Endothelial cell (in vitro differentiated cells): ENCODE results near the gene ACADSB. TPM values are rescaled to one million over a fixed set of nuclear protein-coding genes. Genes with fewer than 3 reads are reported as not detected.

Experiments
- DNase-seq: peaks from one replicate; pipeline ENCODE4 v3.0.0; 2021; ENCODE audit warnings: low spot score
- H3K27ac Mint-ChIP-seq: one replicate; pipeline ENCODE4 v1.8.0; 2021; ENCODE audit warnings: mixed read lengths, inconsistent platforms; ENCODE audit not compliant: unreplicated experiment
- H3K27me3 Mint-ChIP-seq: one replicate; pipeline ENCODE4 v1.8.0; 2021; ENCODE audit warnings: mild to moderate bottlenecking, moderate library complexity, mixed read lengths, inconsistent platforms; ENCODE audit not compliant: unreplicated experiment
- H3K36me3 Mint-ChIP-seq: one replicate; pipeline ENCODE4 v1.8.0; 2021; ENCODE audit warnings: mild to moderate bottlenecking, low read depth, mixed read lengths, inconsistent platforms; ENCODE audit not compliant: unreplicated experiment
- H3K4me1 Mint-ChIP-seq: one replicate; pipeline ENCODE4 v1.8.0; 2021; ENCODE audit warnings: mild to moderate bottlenecking, mixed read lengths, inconsistent platforms; ENCODE audit not compliant: unreplicated experiment
- H3K4me3 Mint-ChIP-seq: one replicate; pipeline ENCODE4 v1.8.0; 2021; ENCODE audit warnings: mild to moderate bottlenecking, mixed read lengths, inconsistent platforms; ENCODE audit not compliant: unreplicated experiment
- H3K9me3 Mint-ChIP-seq: one replicate; pipeline ENCODE4 v1.8.0; 2021; ENCODE audit warnings: mixed read lengths, inconsistent platforms; ENCODE audit not compliant: unreplicated experiment
- total RNA-seq: library from RNA; stranded (reverse); fragmentation: NEBNext Ultra II Directional; extraction: Animal tissue kit (Norgen Biotek cat#: 25700); gene quantifications from one replicate; pipeline ENCODE4 v1.2.1, GENCODE V29; 2021; ENCODE audit not compliant: unreplicated experiment
- TF ChIP-seq, protein P1 (sequence below): fragments of 200-600 bp; sonication (generic); IDR thresholded peaks from one replicate; pipeline ENCODE4 v1.5.0; 2021; ENCODE audit warnings: antibody characterized with exemption; ENCODE audit not compliant: unreplicated experiment

The ACADSB gene
- total RNA-seq, 1 donor from 2014 or later = 35.6 TPM

GRCh38 chr10:123069246-123069986, 60.6 kb downstream of the ACADSB start:
- no peak for DNase-seq
- TF ChIP-seq, protein P1, sequence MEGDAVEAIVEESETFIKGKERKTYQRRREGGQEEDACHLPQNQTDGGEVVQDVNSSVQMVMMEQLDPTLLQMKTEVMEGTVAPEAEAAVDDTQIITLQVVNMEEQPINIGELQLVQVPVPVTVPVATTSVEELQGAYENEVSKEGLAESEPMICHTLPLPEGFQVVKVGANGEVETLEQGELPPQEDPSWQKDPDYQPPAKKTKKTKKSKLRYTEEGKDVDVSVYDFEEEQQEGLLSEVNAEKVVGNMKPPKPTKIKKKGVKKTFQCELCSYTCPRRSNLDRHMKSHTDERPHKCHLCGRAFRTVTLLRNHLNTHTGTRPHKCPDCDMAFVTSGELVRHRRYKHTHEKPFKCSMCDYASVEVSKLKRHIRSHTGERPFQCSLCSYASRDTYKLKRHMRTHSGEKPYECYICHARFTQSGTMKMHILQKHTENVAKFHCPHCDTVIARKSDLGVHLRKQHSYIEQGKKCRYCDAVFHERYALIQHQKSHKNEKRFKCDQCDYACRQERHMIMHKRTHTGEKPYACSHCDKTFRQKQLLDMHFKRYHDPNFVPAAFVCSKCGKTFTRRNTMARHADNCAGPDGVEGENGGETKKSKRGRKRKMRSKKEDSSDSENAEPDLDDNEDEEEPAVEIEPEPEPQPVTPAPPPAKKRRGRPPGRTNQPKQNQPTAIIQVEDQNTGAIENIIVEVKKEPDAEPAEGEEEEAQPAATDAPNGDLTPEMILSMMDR = no peak
- H3K4me1 Mint-ChIP-seq = no peaks in the 10 kb centered on the region
- H3K27ac Mint-ChIP-seq = no peak overlapping the region
- H3K4me3 Mint-ChIP-seq = no peak overlapping the region
- peaks cover 4% of the 10 kb centered on the region for H3K27me3 Mint-ChIP-seq
- no peaks in the 10 kb centered on the region for H3K36me3 Mint-ChIP-seq
- no peaks in the 10 kb centered on the region for H3K9me3 Mint-ChIP-seq

GRCh38 chr10:123073187-123073586, 64.4 kb downstream of the ACADSB start:
- TF ChIP-seq, protein P1 = no peak
- H3K4me3 Mint-ChIP-seq = no peak overlapping the region
- H3K27me3 Mint-ChIP-seq = no peaks in the 10 kb centered on the region
- no peaks in the 10 kb centered on the region for H3K9me3 Mint-ChIP-seq
- H3K36me3 Mint-ChIP-seq = no peaks in the 10 kb centered on the region
- no peaks in the 10 kb centered on the region for H3K4me1 Mint-ChIP-seq
- no peak for DNase-seq
- H3K27ac Mint-ChIP-seq = no peak overlapping the region

DNA sequence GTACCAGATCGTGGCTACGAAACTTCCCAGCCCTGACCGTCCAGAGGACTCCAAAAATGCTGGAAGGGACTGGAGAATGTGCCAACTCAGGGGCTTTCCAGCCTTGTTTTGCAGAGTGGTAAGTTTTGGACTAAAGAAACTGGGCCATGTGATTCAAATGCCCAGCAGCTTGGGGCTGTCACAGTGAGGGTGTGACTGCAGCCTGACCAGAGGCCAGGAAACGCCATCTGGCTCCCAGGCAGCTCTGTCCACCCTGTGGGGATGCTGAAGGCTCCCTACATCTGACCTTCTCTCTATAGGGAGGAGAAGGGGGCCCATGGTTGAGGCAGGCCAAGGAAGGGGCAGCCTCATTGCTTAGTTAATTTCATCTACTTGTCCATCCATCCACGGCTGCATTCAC, 65.4 kb downstream of the ACADSB start:
- no peaks in the 10 kb centered on the region for H3K9me3 Mint-ChIP-seq
- no peaks in the 10 kb centered on the region for H3K4me1 Mint-ChIP-seq
- DNase-seq = no peak
- H3K36me3 Mint-ChIP-seq = no peaks in the 10 kb centered on the region
- H3K27me3 Mint-ChIP-seq = no peaks in the 10 kb centered on the region
- no peak overlapping the region for H3K4me3 Mint-ChIP-seq
- H3K27ac Mint-ChIP-seq = no peak overlapping the region
- TF ChIP-seq, protein P1 = no peak

DNA sequence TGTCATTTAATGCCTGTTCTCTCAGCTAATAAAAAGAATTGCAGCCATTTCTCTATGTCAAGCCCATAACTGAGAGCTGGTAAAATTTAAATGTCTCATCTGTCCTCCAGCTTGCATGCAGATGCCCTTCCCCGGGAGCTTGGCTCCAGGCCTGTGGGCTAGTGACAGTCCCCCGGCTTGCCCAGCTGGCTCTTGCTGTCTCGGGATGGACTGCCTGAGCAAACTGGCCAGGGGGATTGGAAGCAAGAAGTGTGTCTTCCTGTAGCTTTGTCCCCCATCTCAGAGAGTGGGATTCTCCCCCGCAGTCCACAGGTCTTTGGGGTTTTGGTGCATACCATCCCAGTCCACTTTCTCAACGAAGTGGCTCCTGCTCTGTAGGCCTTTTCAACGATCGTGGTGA, 73.1 kb downstream of the ACADSB start:
- no peak for DNase-seq
- H3K4me1 Mint-ChIP-seq = no peaks in the 10 kb centered on the region
- no peak overlapping the region for H3K27ac Mint-ChIP-seq
- TF ChIP-seq, protein P1 = no peak
- H3K4me3 Mint-ChIP-seq = no peak overlapping the region
- H3K36me3 Mint-ChIP-seq = no peaks in the 10 kb centered on the region
- no peaks in the 10 kb centered on the region for H3K9me3 Mint-ChIP-seq
- H3K27me3 Mint-ChIP-seq = peaks cover 3% of the 10 kb centered on the region

DNA sequence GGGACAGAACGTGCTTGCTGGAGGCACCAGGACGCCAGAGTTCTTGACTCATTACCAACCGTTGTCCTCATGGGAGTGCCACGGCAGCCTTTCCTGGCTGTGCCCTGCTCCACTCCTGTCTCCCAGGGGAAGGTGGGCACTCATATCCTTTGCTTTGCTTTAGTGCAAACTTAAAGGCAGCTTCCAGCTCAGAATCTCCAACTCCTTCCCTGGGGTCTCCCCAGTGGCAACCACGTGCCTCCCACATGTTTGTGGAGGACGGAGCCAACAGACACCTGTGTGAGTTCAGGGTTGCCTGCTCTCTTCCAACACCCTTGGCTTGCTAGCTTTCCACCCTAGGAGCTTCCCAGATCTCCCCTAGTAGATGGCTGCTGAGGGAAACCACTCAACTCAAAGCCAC, 75.0 kb downstream of the ACADSB start:
- no peak overlapping the region for H3K4me3 Mint-ChIP-seq
- no peaks in the 10 kb centered on the region for H3K9me3 Mint-ChIP-seq
- DNase-seq = no peak
- no peak overlapping the region for H3K27ac Mint-ChIP-seq
- H3K36me3 Mint-ChIP-seq = no peaks in the 10 kb centered on the region
- TF ChIP-seq, protein P1 = no peak
- H3K27me3 Mint-ChIP-seq = peaks cover 3% of the 10 kb centered on the region
- no peaks in the 10 kb centered on the region for H3K4me1 Mint-ChIP-seq
